Articular chondrocyte of knee joint (primary cell): ENCODE results near the gene LRRC25. TPM values are rescaled to one million over a fixed set of nuclear protein-coding genes. Genes with fewer than 3 reads are reported as not detected.

Experiments
- small RNA-seq: library from RNA; depleted of rRNA; stranded (forward); fragments of <200 nt; gene quantifications from one replicate; pipeline ENCODE3, GENCODE V24; 2012
- total RNA-seq: library from RNA; depleted of rRNA; stranded (reverse); fragments of >200 nt; gene quantifications from 2 replicates; pipeline ENCODE4 v1.2.3, GENCODE V29; 2012

The LRRC25 gene
- 0.22 and 0.39 TPM in 2 replicates for total RNA-seq

GRCh38 chr19:18397242-18398202 is at the start of gene LRRC25:
Gene LRRC25 (minus strand): TSS chr19:18397622. CDS start chr19:18396963, 659 bp downstream.

GRCh38 chr19:18437491-18438330 is 40.3 kb upstream of the LRRC25 start, which contains the start of gene ISYNA1:
Gene ISYNA1 (minus strand): TSS chr19:18438133. CDS start chr19:18437979, 154 bp downstream.

GRCh38 chr19:18419195-18419698 is 21.8 kb upstream of the LRRC25 start, which contains the start of gene SSBP4:
Gene SSBP4 (plus strand): TSS chr19:18419398. CDS start chr19:18419649, 251 bp downstream.

GRCh38 chr19:18385675-18386542 is 11.5 kb downstream of the LRRC25 start, which contains the start of gene GDF15:
Gene GDF15 (plus strand): TSS chr19:18386158. CDS start chr19:18386190, 32 bp downstream.

Small RNA genes within 50 kb of the gene (small RNA-seq; reads per million reads assigned to genes)
- not detected for gene MIR3189

Other genes starting within 250 kb of the LRRC25 start
- 22.7 and 30.7 TPM in 2 replicates for gene PIK3R2, start 244.5 kb downstream of the LRRC25 start, total RNA-seq
- 9.3 and 11.3 TPM in 2 replicates for gene IFI30, start 223.8 kb downstream of the LRRC25 start, total RNA-seq
- 6.2 and 8.1 TPM in 2 replicates for gene MPV17L2, start 204.4 kb downstream of the LRRC25 start, total RNA-seq
- gene RAB3A, start 193.6 kb downstream of the LRRC25 start, total RNA-seq, result 0.65 and 1.2 TPM in 2 replicates
- under 0.01 and 0.22 TPM in 2 replicates for gene PDE4C, start 171.2 kb downstream of the LRRC25 start, total RNA-seq
- gene IQCN, start 123.2 kb downstream of the LRRC25 start, total RNA-seq, result 1.3 and 2.1 TPM in 2 replicates
- gene JUND, start 116.0 kb downstream of the LRRC25 start, total RNA-seq, result 63.7 and 69.0 TPM in 2 replicates
- 77.4 and 80.5 TPM in 2 replicates for gene LSM4, start 74.5 kb downstream of the LRRC25 start, total RNA-seq
- 23.5 and 28.8 TPM in 2 replicates for gene PGPEP1, start 57.0 kb downstream of the LRRC25 start, total RNA-seq
- gene GDF15, start 11.5 kb downstream of the LRRC25 start, total RNA-seq, result 31.0 and 32.9 TPM in 2 replicates
- 54.4 and 65.7 TPM in 2 replicates for gene SSBP4, start 21.8 kb upstream of the LRRC25 start, total RNA-seq
- gene ISYNA1, start 40.5 kb upstream of the LRRC25 start, total RNA-seq, result 8.5 and 9.3 TPM in 2 replicates
- 12.4 and 13.8 TPM in 2 replicates for gene ELL, start 124.4 kb upstream of the LRRC25 start, total RNA-seq
- 228 and 230 TPM in 2 replicates for gene FKBP8, start 146.0 kb upstream of the LRRC25 start, total RNA-seq
- gene KXD1, start 160.2 kb upstream of the LRRC25 start, total RNA-seq, result 91.9 and 110 TPM in 2 replicates
- 577 and 674 TPM in 2 replicates for gene UBA52, start 174.2 kb upstream of the LRRC25 start, total RNA-seq
- gene REX1BD, start 191.2 kb upstream of the LRRC25 start, total RNA-seq, result 33.5 and 34.6 TPM in 2 replicates
- gene CRLF1, start 209.2 kb upstream of the LRRC25 start, total RNA-seq, result 49.8 and 60.5 TPM in 2 replicates
- gene TMEM59L, start 215.2 kb upstream of the LRRC25 start, total RNA-seq, result 0.65 and 1.3 TPM in 2 replicates
- 3.8 and 4.2 TPM in 2 replicates for gene KLHL26, start 239.4 kb upstream of the LRRC25 start, total RNA-seq